Activated CD4-positive, alpha-beta memory T cell treated with anti-CD3 and anti-CD28 coated beads for 36 hours (primary cell): ENCODE measurements around the gene IL6. TPM values are rescaled to one million over a fixed set of nuclear protein-coding genes. Genes with fewer than 3 reads are reported as not detected.
"Not testable (repeated sequence)": the region's sequence is repeated elsewhere in the genome, so short reads cannot be mapped to it uniquely, and the experiment has no call there.

Experiments used
- CTCF ChIA-PET: fragments of 350-600 bp; sonication (Branson Sonifier 250); formaldehyde crosslinking; loops from one replicate; lab custom pipeline; 2021; ENCODE audit warnings: antibody characterized with exemption, inconsistent platforms; lab: Charles Lee
- POLR2A ChIA-PET: fragments of 350-600 bp; sonication (Branson Sonifier 250); formaldehyde crosslinking; loops from one replicate; lab custom pipeline; 2021; ENCODE audit warnings: antibody characterized with exemption; lab: Charles Lee
- DNase-seq: peaks from one replicate; pipeline ENCODE4 v3.0.0-alpha.2; 2020
- H3K27ac Mint-ChIP-seq: one replicate; pipeline ENCODE4 v1.8.0; 2021; ENCODE audit warnings: mixed read lengths
- H3K27me3 Mint-ChIP-seq: one replicate; pipeline ENCODE4 v1.8.0; 2021; ENCODE audit warnings: mixed read lengths
- H3K36me3 Mint-ChIP-seq: one replicate; pipeline ENCODE4 v1.8.0; 2021; ENCODE audit warnings: mixed read lengths
- H3K4me1 Mint-ChIP-seq: one replicate; pipeline ENCODE4 v1.8.0; 2021; ENCODE audit warnings: low read depth, mixed read lengths
- H3K4me3 Mint-ChIP-seq: one replicate; pipeline ENCODE4 v1.8.0; 2021; ENCODE audit warnings: mild to moderate bottlenecking, mixed read lengths
- H3K9me3 Mint-ChIP-seq: one replicate; pipeline ENCODE4 v1.8.0; 2021; ENCODE audit warnings: mixed read lengths
- intact Hi-C: fragments of 100-400 bp; cut with micrococcal nuclease; formaldehyde crosslinking; loops from one replicate; pipeline ENCODE4 v1.15.1; 2023
- total RNA-seq, 2 experiments: library from RNA; stranded (reverse); gene quantifications; one replicate each; pipeline ENCODE4 v1.2.3, GENCODE V29; 2021

IL6 gene
- total RNA-seq, 2 experiments from 2014 or later: 1.9 to 2.2 TPM

DNA sequence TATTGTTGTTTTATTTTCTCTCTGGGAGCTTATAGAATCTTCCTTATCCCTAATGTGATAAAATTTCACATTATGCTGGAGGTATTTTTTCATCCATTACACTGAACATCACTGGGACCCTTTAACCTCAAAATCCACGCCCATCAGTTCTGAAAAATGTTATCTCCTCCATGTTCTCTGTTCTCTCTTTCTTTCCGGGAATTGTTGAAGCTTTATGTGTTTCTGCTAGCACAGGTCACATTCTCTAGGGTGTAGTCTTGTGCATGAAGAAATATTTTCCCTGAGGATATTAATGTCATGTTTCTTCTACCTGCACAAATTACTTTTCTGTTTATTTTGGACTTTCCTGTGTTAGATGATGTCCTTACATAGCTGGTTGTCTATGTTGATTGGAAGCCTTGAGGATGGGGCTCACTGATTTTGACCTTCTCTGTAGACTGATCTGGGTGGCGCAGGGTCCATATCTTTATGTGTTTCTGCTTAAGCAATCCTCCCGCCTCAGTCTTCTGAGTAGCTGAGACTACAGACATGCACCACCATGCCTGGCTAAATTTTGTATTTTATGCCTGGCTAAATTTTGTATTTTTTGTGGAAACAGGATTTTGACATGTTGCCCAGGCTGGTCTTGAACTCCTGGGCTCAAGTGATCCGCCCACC, 31.4 kb upstream of the IL6 start:
- peaks cover 2% of the 10 kb centered on the region for H3K27me3 Mint-ChIP-seq

DNA sequence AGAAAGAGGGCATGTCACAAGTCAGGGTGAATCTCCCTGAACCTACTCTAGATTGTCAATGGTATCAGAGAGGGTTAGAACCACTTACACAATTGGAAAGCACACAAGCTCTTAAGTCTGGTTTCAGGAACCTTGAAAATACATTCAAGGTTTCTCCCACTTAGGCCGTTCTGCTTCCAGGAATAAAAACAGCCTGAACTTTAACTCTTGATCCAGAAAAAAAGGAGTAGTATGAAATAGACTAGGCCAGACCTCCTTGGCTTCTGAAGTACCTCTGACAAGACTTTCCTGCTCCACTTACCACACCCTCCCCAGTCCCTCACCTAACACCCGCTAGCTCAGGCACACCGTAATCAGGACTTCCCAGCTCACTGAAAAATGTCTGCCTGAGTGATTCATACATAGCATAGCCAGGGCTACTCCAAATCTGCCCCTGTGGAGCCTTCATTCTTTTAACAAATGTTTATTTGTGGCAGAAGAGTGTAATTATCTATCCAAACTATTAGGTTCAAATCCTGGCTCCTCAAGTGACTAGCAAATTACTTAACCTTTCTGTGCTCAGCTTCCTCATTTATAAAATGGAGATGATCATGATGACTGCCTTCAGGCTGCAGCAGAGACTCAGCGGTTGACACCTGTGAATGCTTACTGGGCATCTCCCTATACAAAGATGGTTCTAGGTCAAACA, 30.3 kb upstream of the IL6 start:
- Mint-ChIP-seq H3K27ac (peak overlapping the region; percentile 80), H3K9me3 (no peaks in the 10 kb centered on the region), H3K4me3 (no peak overlapping the region), H3K27me3 (peaks cover 2% of the 10 kb centered on the region), H3K36me3 (no peaks in the 10 kb centered on the region), H3K4me1 (peaks cover 66% of the 10 kb centered on the region)
- ChIA-PET POLR2A (interaction anchor here (0.7 to 1.0 kb wide), 2 partner anchors 21 to 134 kb away, joined by 3 read pairs; no protein-coding TSS in a partner anchor), CTCF (interaction anchor here (1.1 to 4.3 kb wide), 5 partner anchors 21 to 136 kb away, joined by 3 to 18 read pairs (median 8); partner anchors contain the start of gene IL6)
- intact Hi-C loops: no loop called here
- DNase-seq: peak; percentile 46

More for the DNA sequence above, 31.4 kb upstream of the IL6 start:
- DNase-seq: no peak
- Mint-ChIP-seq H3K4me3 (no peak overlapping the region), H3K36me3 (no peaks in the 10 kb centered on the region), H3K9me3 (no peaks in the 10 kb centered on the region), H3K27ac (no peak overlapping the region), H3K4me1 (peaks cover 64% of the 10 kb centered on the region)
- intact Hi-C loops: no loop called here
- ChIA-PET CTCF (interaction anchor here (1.1 to 4.3 kb wide), 3 partner anchors 33 to 134 kb away, joined by 3 to 18 read pairs (median 8); no protein-coding TSS in a partner anchor), POLR2A (no interaction called here)

DNA sequence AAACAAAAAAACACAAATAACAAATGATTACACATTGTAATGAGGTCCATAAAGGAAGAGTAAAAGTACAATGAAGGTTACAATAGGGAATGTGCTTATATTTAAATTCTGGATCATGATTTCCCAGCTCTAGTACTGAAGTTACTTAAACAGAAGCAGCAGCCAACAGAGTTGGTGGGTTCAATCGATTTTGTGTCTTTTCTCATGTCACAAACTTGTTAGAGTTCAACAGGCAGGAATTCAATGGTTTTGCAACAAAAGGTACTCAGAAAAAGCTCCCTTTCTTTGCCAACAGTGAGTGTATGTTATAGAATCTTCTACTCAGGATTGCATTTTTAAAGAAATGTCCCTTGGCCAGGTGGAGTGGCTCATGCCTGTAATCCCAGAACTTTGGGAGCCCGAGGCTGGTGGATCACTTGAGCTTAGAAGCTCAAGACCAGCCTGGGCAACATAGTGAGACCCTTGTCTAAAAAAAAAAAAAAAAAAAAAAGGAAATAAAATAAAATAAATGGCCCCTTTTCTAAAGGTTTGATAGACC, 29.6 kb upstream of the IL6 start:
- peaks cover 66% of the 10 kb centered on the region for H3K4me1 Mint-ChIP-seq
- H3K27ac Mint-ChIP-seq: peak overlapping the region; percentile 85
- peaks cover 2% of the 10 kb centered on the region for H3K27me3 Mint-ChIP-seq
- no peak overlapping the region for H3K4me3 Mint-ChIP-seq
- ChIA-PET POLR2A (interaction anchor here (0.6 to 1.2 kb wide), 3 partner anchors 20 to 185 kb away, joined by 3 to 5 read pairs (median 3); no protein-coding TSS in a partner anchor), CTCF (interaction anchor here (0.6 to 4.3 kb wide), 5 partner anchors 22 to 843 kb away, joined by 3 to 18 read pairs (median 8); partner anchors contain the start of gene IL6)
- H3K36me3 Mint-ChIP-seq: no peaks in the 10 kb centered on the region
- H3K9me3 Mint-ChIP-seq: no peaks in the 10 kb centered on the region
- DNase-seq: no peak
- intact Hi-C loops: no loop called here

DNA sequence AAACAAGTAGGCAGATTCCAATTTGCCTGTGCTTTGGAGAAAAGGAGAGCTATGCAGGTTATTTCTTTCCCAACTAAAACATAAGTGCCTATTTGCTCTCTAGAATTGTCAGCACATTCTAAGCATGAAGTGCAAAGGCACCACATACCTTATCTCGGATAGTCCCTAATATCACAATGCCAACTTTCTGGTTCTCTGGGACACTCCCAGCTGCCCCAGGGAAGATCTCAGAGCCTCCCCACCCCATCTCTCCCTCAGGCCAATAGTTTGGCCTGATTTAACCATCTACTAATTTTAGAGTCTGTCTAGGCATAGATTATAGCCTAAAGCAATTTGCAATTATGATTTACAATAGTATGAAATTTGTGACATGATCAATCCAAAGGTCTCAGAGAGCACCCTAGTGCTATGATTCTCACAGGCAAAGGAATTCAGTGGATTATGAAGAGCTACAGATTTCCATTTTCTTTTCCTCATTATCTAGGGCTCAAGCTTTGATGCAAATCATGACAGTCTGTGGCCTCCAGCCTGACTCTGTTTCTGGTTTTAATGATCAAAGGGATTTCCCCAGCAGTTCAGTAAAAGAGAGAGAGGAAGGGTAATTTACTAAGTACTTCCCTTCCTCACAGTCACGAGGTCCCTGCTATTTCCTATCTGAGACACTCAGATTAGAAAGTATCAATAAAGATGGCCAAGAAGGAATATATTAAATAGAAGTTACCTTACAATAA, 29.0 kb upstream of the IL6 start:
- H3K9me3 Mint-ChIP-seq: no peaks in the 10 kb centered on the region
- H3K27me3 Mint-ChIP-seq: peaks cover 2% of the 10 kb centered on the region
- H3K4me3 Mint-ChIP-seq: peak overlapping the region; percentile 13
- peaks cover 66% of the 10 kb centered on the region for H3K4me1 Mint-ChIP-seq
- intact Hi-C loops: loop anchor here (1.0 to 2.0 kb wide), 5 partner anchors 21 to 134 kb away; partner anchors contain the start of gene IL6
- H3K36me3 Mint-ChIP-seq: no peaks in the 10 kb centered on the region
- peak; percentile 36 for DNase-seq
- ChIA-PET POLR2A (interaction anchor here (1.0 to 1.7 kb wide), 4 partner anchors 11 to 35 kb away, joined by 3 to 6 read pairs (median 4); no protein-coding TSS in a partner anchor), CTCF (interaction anchor here (0.6 to 4.3 kb wide), 6 partner anchors 28 to 843 kb away, joined by 3 to 18 read pairs (median 6); partner anchors contain the start of gene IL6)
- peak overlapping the region; percentile 85 for H3K27ac Mint-ChIP-seq

DNA sequence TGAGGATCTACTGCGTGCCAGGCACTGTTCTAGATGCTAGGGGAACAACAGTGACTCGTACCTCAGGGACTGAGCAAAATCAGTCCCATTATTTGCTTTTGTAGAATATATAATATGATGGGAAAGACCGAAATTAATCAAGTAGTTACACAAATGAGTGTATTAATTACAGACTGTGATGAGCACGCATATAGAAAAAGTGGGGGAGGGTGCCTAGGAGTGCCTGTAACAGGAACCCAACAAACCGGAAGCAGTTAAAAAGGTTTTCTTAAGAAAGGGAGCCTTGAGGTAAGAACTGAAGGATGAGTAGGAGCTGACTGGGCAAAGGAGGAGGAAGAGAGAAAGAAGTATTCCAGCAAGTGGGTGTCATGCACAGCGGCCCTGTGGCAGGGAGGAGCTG, 28.2 kb upstream of the IL6 start:
- POLR2A ChIA-PET: interaction anchor here (0.7 to 1.7 kb wide), 5 partner anchors 12 to 58 kb away, joined by 3 to 6 read pairs (median 3); no protein-coding TSS in a partner anchor
- CTCF ChIA-PET: interaction anchor here (0.6 to 4.3 kb wide), 6 partner anchors 25 to 140 kb away, joined by 4 to 18 read pairs (median 5); partner anchors contain the start of gene IL6
- peaks cover 63% of the 10 kb centered on the region for H3K4me1 Mint-ChIP-seq

DNA sequence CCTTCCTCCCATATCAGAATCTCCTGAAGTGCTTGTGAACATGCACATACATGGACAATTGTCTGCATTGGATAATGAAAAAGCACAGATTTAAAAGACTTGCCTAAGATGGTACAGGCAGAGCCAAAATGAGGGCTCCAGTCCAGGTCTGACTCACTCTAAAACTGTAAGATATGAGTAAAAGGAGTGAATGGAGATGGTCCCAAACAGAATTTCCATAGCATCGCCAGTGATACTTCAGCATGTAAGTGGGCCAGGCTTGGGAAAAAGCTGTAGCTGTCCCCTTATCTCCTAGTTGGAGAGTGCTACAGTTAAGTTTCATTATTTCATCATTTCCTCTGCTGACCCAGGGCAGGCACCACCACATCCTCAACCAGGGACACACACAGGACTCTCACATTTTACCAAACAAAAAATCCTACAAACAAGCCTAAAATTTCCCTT, 26.4 kb upstream of the IL6 start:
- Mint-ChIP-seq H3K4me1 (peaks cover 46% of the 10 kb centered on the region), H3K27me3 (peaks cover 9% of the 10 kb centered on the region), H3K4me3 (no peak overlapping the region), H3K27ac (no peak overlapping the region), H3K9me3 (no peaks in the 10 kb centered on the region), H3K36me3 (no peaks in the 10 kb centered on the region)
- no peak for DNase-seq
- POLR2A ChIA-PET: interaction anchor here (1.1 kb wide), 1 partner anchor 27 kb away, joined by 3 read pairs; the partner anchor contains the start of gene IL6
- intact Hi-C loops: loop anchor here (1.0 kb wide), 1 partner anchor 185 kb away; no protein-coding TSS in a partner anchor
- CTCF ChIA-PET: interaction anchor here (0.7 to 2.0 kb wide), 7 partner anchors 26 to 142 kb away, joined by 3 to 13 read pairs (median 4); partner anchors contain the start of gene IL6

More for the DNA sequence above, 28.2 kb upstream of the IL6 start:
- Mint-ChIP-seq H3K27ac (peak overlapping the region; percentile 85), H3K9me3 (no peaks in the 10 kb centered on the region), H3K4me3 (peak overlapping the region; percentile 13), H3K27me3 (peaks cover 5% of the 10 kb centered on the region), H3K36me3 (no peaks in the 10 kb centered on the region)
- DNase-seq: peak; percentile 44
- intact Hi-C loops: loop anchor here (1.0 to 2.0 kb wide), 5 partner anchors 21 to 134 kb away; partner anchors contain the start of gene IL6

DNA sequence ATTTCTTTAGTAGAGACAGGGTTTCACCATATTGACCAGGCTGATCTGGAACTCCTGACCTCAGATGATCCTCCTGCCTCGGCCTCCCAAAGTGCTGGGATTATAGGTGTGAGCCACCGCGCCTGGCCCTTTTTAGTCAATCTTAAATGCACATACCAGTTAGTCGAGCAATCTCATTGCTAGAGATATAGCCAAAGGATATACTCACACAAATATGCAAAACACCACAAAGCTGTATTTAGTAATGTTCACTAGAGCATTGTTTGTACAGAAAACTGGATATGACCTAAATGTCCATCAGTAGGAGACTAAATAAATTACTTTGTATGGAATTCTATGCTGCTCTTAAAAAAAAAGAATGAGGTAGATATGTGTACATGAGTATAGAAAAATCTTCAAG, 24.5 kb upstream of the IL6 start:
- Mint-ChIP-seq H3K9me3 (no peaks in the 10 kb centered on the region), H3K27ac (no peak overlapping the region), H3K36me3 (no peaks in the 10 kb centered on the region), H3K27me3 (peaks cover 6% of the 10 kb centered on the region), H3K4me1 (peaks cover 27% of the 10 kb centered on the region), H3K4me3 (no peak overlapping the region)
- intact Hi-C loops: no loop called here
- ChIA-PET CTCF (interaction anchor here (1.1 kb wide), 1 partner anchor 23 kb away, joined by 3 read pairs; no protein-coding TSS in a partner anchor), POLR2A (no interaction called here)
- no peak for DNase-seq

DNA sequence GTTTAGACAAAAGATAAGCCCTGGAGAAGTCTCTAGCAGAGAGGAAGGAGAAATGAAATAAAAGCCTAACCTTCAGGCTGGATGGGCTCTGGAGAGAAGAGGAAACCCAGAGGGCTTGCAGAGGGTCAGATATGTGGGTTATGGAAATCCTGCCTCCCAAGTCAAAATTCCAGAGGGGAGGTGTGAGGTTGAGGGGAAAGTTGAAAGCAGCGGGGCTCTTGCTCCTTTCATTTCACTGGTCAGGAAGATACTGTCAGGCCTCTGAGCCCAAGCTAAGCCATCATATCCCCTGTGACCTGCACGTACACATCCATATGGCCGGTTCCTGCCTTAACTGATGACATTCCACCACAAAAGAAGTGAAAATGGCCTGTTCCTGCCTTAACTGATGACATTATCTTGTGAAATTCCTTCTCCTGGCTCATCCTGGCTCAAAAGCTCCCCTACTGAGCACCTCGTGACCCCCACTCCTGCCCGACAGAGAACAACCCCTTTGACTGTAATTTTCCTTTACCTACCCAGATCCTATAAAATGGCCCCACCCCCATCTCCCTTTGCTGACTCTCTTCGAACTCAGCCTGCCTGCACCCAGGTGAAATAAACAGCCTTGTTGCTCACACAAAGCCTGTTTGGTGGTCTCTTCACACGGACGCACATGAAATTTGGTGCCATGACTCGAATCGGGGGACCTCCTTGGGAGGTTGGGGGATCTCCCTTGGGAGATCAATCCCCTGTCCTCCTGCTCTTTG, 23.7 kb upstream of the IL6 start:
- H3K36me3 Mint-ChIP-seq, H3K9me3 Mint-ChIP-seq, H3K4me3 Mint-ChIP-seq, intact Hi-C loops, DNase-seq, H3K27ac Mint-ChIP-seq, POLR2A ChIA-PET, H3K27me3 Mint-ChIP-seq: not testable (repeated sequence)
- H3K4me1 Mint-ChIP-seq: peaks cover 20% of the 10 kb centered on the region
- CTCF ChIA-PET: interaction anchor here (1.1 kb wide), 1 partner anchor 22 kb away, joined by 3 read pairs; no protein-coding TSS in a partner anchor

DNA sequence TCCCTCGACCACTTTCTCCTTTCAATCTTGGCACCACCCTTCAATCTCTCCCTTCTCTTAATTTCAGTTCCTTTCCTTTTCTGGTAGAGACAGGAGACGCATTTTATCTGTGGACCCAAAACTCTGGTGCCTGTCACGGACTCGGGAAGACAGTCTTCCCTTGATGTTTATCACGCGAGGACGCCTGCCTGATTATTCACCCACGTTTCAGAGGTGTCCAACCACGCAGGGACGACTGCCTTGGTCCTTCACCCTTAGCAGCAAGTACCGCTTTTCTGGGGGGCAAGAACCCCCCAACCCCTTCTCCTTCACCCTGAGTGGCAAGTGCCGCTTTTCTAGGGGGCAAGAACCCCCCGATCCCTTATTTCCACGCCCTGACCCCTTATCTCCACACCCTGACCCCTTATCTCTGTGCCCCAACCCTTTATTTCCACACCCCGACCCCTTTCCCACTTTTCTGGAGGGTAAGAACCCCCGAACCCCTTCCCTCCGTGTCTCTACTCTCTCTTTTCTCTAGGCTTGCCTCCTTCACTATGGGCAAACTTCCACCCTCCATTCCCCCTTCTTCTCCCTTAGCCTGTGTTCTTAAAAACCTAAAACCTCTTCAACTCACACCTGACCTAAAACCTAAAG, 22.9 kb upstream of the IL6 start:
- CTCF ChIA-PET, H3K9me3 Mint-ChIP-seq, H3K27me3 Mint-ChIP-seq, H3K4me3 Mint-ChIP-seq, H3K27ac Mint-ChIP-seq, DNase-seq, H3K36me3 Mint-ChIP-seq, intact Hi-C loops, POLR2A ChIA-PET: not testable (repeated sequence)
- peaks cover 12% of the 10 kb centered on the region for H3K4me1 Mint-ChIP-seq

DNA sequence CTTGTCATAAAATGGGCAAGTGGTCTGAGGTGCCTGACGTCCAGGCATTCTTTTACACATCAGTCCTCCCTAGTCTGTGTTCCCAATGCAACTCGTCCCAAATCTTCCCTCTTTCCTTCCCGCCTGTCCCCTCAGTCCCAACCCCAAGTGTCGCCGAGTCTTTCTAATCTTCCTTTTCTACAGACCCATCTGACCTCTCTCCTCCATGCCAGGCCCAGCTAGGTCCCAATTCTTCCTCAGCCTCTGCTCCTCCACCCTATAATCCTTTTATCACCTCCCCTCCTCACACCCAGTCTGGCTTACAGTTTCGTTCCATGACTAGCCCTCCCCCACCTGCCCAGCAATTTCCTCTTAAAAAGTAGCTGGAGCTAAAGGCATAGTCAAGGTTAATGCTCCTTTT, 22.3 kb upstream of the IL6 start:
- H3K36me3 Mint-ChIP-seq, H3K27me3 Mint-ChIP-seq, intact Hi-C loops, H3K4me3 Mint-ChIP-seq, CTCF ChIA-PET, H3K9me3 Mint-ChIP-seq, H3K4me1 Mint-ChIP-seq, DNase-seq, POLR2A ChIA-PET, H3K27ac Mint-ChIP-seq: not testable (repeated sequence)
